ENCODE results near the gene HPN. TPM values are rescaled to one million over a fixed set of nuclear protein-coding genes. Genes with fewer than 3 reads are reported as not detected.
"Not testable (repeated sequence)": the region's sequence is repeated elsewhere in the genome, so short reads cannot be mapped to it uniquely, and the experiment has no call there.

HPN gene
- total RNA-seq, 1 donor from 2014 or later, result under 0.01 TPM

- DNase-seq (ENCODE audit: low read depth in 2 of 2), result no peak
Measured at GRCh38 chr19:35042056-35042730, 672 bp downstream of the HPN start.

GRCh38 chr19:35042954-35043604, 1.6 kb downstream of the HPN start:
- no peak for DNase-seq (ENCODE audit: low read depth in 2 of 2)

DNA sequence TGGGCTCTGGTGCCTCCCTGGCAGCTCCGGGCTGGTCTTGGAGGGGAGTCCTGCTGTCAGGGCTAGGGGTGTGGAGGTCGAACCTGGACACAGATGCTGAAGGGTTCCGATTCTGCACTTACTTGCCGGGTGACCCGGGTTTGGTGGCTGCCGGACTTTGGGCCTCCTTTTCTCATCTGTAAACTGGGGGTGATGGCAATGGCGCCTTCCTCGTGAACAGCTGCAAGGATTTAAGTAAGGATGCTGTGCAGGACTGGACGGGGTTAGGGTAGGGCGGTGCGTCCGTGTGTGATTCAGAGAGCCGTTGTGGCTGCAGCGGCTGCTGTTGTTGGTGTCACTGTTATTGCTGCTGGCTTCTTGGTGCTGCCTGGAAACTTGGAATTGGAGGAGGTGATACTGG, 2.4 kb downstream of the HPN start:
- DNase-seq (ENCODE audit: low read depth in 2 of 2), result no peak

DNA sequence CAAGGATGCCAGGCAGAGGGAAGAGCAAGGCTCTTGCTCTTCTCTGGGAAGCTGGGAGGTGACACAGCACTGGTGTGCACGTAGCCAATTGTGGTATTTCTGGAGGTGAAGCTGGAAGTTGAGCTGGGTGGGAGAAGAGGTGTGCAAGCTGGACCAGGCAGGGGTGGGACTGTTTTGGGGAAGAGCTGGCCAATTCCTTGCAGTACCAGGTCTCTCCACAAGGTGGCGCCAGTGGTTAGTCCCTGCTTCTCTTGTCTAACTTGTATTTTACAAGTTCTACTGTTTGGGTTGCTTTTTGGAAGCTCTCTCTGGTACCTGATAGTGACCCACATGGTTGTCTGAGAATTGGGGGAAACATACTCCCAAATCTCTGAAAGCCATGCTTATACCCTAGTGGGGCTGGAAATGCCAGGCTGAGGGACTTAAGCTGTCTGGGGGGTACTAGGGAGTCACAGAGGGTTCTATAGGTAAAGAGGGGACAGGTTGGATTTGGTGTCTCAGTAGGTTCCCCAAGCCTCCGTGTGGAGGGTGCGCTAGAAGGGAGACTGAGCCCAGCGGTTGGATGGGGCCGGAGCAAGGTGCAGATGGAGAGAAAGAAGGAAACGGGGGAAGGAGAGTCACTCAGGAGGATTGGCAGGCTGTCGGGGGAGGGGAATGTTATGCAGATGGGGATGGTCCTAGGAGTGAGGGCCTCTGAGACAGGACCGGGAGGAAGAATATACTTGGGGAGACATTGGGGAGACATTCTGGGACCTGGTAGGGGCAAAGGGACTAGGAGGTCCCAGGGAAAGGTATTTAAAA, 3.0 kb downstream of the HPN start:
- peak; percentile 42 to 61 for DNase-seq (ENCODE audit: low read depth in 2 of 2)

- peak; percentile 64 to 81 for DNase-seq (ENCODE audit: low read depth in 2 of 2)
Measured at GRCh38 chr19:35045667-35046300, 4.3 kb downstream of the HPN start.

DNA sequence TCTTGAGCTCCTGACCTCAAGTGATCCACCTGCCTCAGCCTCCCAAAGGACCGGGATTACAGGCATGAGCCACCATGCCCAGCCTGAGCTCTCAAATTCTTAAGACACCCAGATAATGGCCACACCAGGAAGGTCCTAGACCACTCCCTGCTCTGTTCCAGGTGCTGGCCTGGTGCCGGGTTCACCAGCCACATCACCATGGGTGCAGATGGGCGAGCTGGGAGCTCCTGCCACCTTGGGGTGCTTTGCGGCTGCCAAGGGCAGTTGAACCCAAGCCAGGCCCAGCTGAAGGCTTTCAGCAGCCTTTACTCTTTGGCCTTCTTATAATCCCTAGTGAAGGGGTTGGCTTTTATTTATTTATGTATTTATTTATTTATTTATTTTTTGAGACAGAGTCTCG, 4.9 kb downstream of the HPN start:
- no peak for DNase-seq (ENCODE audit: low read depth in 2 of 2)

DNA sequence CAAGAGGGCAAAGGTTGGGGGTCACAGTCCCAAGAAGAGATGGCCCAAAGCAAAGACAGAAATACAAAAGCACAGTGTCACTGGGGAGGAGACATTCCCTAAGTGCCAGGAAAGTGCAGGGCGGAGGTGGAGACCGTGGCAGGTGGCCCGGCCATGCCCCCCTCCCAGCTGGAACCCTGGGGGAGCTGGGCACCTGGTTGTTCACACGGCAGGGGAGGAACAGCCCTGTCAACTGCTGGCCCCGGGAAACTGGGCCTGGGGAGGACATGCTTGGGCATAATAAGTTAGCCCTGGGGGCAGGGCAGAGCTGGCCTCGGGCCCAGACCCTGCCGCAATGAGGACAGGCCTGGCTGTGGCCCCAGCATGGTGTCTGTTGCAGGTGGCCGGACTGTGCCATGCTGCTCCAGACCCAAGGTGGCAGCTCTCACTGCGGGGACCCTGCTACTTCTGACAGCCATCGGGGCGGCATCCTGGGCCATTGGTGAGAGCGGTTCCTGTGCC, 7.4 kb downstream of the HPN start:
- peak in 1 of 2 donors; percentile 23 for DNase-seq (ENCODE audit: low read depth in 2 of 2)

- DNase-seq (ENCODE audit: low read depth in 2 of 2), result no peak
Measured at GRCh38 chr19:35049456-35049855, 7.9 kb downstream of the HPN start.

- DNase-seq (ENCODE audit: low read depth in 2 of 2), result not testable (repeated sequence)
Measured at GRCh38 chr19:35050662-35051061, 9.1 kb downstream of the HPN start.

- DNase-seq (ENCODE audit: low read depth in 2 of 2), result not testable (repeated sequence)
Measured at GRCh38 chr19:35051268-35051667, 9.7 kb downstream of the HPN start.

- DNase-seq (ENCODE audit: low read depth in 2 of 2), result no peak
Measured at GRCh38 chr19:35051796-35052195, 10.3 kb downstream of the HPN start.

DNA sequence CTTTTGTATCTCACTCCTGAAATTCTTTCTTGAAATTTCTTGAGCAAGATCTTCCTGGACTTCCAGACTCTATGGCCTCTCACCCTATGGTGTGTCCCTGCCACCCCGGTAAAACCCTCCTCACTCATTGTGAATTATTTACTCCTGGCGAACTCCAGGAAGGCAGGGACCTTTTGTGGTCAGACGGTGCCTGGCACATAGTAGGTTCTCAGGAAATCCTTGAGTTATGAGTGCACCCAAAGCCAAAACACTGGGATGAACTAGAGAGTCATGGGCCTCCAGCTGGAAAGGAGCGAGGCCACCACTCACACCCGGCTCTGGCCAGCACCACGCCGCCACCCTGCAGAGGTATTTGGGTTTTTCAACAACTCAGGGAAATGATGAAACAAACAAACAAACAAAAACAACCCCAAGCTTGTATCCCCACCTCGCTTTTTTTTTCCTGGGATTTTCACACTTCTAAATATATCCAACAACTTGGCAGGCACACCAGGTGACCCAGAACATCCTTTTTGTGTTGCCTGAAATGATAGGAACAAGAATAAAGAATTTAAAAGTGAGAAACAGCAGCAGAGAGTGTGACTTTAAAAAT, 11.2 kb downstream of the HPN start:
- DNase-seq (ENCODE audit: low read depth in 2 of 2), result no peak

- no peak for DNase-seq (ENCODE audit: low read depth in 2 of 2)
Measured at GRCh38 chr19:35053667-35054293, 12.3 kb downstream of the HPN start.

GRCh38 chr19:35054626-35055025, 13.1 kb downstream of the HPN start:
- no peak for DNase-seq (ENCODE audit: low read depth in 2 of 2)

DNA sequence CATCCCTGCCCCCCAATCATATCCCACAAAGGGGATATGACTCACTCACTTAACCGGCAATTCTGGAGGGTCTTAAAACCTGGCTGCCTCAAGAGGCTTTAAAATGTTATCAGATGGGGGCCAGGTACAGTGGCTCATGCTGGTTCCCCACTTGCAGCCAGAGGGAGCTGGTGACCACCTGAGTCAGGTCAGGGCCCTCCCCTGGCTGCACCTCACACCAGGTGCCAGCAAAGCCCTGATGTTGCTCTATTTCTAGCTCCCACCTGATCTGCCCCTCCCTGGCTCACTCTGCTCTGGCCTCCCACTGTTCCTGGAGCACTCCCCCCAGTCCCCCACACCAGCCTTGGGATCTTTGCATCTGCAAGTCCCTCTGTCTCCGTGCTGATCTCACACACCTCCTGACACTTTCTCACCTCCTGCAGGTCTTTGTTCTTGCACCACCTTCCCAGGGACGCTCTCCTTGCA, 14.2 kb downstream of the HPN start:
- DNase-seq (ENCODE audit: low read depth in 2 of 2), result no peak

- no peak for DNase-seq (ENCODE audit: low read depth in 2 of 2)
Measured at GRCh38 chr19:35056513-35057063, 15.1 kb downstream of the HPN start.

GRCh38 chr19:35058370-35058769, 16.8 kb downstream of the HPN start:
- no peak for DNase-seq (ENCODE audit: low read depth in 2 of 2)

DNA sequence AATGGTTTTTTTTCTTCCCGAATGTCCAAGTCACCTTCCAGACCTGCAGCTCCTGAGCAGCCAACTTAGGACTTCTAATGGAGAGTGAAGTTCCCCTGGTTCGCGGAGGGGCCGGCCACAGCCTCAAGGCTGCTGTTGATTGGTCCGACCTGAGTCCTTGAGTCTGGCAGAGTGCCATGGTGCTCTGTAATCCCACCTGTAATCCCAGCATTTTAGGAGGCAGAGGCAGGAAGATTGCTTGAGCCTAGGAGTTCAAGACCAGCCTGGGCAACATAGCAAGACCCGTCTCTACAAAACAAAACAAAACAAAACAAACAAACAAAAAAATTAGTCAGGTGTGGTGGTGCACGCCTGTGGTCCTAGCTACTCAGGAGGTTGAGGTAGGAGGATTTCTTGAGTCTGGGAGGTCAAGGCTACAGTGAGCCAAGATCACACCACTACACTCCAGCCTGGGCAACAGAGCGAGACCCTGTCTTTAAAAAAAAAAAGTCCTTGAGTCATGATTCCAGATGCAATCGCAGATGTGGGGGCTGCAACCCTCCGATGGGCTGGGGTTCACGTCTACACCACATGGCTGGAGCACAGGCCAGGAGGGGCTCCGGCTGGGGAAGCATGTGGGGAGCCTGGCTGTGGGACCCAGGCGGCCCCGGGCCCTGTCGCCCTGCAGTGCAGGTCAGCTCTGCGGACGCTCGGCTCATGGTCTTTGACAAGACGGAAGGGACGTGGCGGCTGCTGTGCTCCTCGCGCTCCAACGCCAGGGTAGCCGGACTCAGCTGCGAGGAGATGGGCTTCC, 17.7 kb downstream of the HPN start:
- DNase-seq (ENCODE audit: low read depth in 2 of 2), result no peak

DNA sequence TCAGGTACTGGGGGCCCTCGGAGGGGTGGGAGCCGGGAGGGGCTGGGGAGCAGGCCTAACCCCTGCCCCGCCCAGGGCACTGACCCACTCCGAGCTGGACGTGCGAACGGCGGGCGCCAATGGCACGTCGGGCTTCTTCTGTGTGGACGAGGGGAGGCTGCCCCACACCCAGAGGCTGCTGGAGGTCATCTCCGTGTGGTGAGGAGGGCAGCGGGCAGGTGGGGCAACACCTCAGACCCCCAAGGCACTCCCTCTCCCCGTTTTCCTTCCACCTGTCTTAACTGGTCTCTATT, 18.2 kb downstream of the HPN start:
- DNase-seq (ENCODE audit: low read depth in 2 of 2), result no peak

All from lung microvascular endothelial cell (primary cell).